Mucosa of descending colon (tissue), 3 donors: Measurements from ENCODE around the gene KLRC1. TPM values are rescaled to one million over a fixed set of nuclear protein-coding genes. Genes with fewer than 3 reads are reported as not detected.

Source experiments
- ATAC-seq: fragments of 200-7000 bp; cut with Tn5 transposase; one replicate; pipeline ENCODE4 v1.9.1; 2020; ENCODE audit warnings: mild to moderate bottlenecking, moderate library complexity
- DNase-seq, 3 donors: peaks; one replicate each; pipeline ENCODE4 v3.0.0-alpha.2; 2020
- H3K36me3 ChIP-seq: fragments of 200-600 bp; one replicate; pipeline ENCODE4 v1.8.0; 2021; ENCODE audit warnings: low read depth, mild to moderate bottlenecking
- H3K4me1 ChIP-seq: fragments of 200-600 bp; one replicate; pipeline ENCODE4 v1.8.0; 2021; ENCODE audit warnings: low read depth, mild to moderate bottlenecking
- H3K4me3 ChIP-seq: fragments of 200-600 bp; one replicate; pipeline ENCODE4 v1.8.0; 2021; ENCODE audit warnings: mild to moderate bottlenecking
- H3K9me3 ChIP-seq: fragments of 200-600 bp; one replicate; pipeline ENCODE4 v1.8.0; 2021; ENCODE audit warnings: mild to moderate bottlenecking
- intact Hi-C, 2 donors: fragments of 100-400 bp; cut with DNase I in 1 of 2; cut with micrococcal nuclease in 1 of 2; formaldehyde crosslinking; loops; one replicate each; pipeline versions ENCODE4 v1.11.0 to v1.11.1; 2022; cut with DNase I, micrococcal nuclease
- total RNA-seq, 3 donors: library from RNA; stranded (reverse); fragmentation: NEBNext Ultra II Directional in 2 of 3; extraction: Animal tissue kit (Norgen Biotek cat#: 25700) in 2 of 3; gene quantifications; one replicate each; pipeline versions ENCODE4 v1.2.1 to v1.2.4, GENCODE V29; 2021 to 2023
- TF ChIP-seq, protein P1 (sequence below): fragments of 200-600 bp; IDR thresholded peaks from one replicate; pipeline ENCODE4 v1.8.0; 2022; ENCODE audit warnings: antibody characterized with exemption, mild to moderate bottlenecking
- donor health status: DM: no; HTN: no; CAD: no; lungs with moderate emphysema.
- donor health status: DM: no; HTN: no; CAD: no.
- donor health status: DM: no; HTN: yes; CAD: no.

Gene KLRC1
- total RNA-seq, 3 donors from 2014 or later = 1.2 to 3.6 (median 1.9) TPM

DNA sequence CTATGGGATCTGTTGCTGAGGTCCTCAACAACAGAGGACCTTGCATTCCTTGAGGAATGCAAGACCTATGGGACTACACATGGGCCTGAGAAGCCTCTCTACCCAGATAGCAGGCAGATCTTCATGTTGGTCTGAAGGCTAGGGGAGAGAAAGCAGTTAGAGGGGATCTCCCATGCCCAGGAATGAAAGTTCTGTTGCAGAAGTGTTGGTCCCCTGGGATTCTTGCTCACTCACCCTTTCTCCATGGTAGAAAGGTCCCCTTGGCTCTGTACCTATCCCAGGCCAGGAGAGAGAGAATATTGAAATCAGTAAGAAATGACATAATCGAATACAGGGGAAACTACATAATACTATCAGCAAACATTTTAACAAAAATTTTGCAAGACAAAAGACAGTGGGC lies 16.5 kb upstream of the KLRC1 start:
- TF ChIP-seq, protein P1, sequence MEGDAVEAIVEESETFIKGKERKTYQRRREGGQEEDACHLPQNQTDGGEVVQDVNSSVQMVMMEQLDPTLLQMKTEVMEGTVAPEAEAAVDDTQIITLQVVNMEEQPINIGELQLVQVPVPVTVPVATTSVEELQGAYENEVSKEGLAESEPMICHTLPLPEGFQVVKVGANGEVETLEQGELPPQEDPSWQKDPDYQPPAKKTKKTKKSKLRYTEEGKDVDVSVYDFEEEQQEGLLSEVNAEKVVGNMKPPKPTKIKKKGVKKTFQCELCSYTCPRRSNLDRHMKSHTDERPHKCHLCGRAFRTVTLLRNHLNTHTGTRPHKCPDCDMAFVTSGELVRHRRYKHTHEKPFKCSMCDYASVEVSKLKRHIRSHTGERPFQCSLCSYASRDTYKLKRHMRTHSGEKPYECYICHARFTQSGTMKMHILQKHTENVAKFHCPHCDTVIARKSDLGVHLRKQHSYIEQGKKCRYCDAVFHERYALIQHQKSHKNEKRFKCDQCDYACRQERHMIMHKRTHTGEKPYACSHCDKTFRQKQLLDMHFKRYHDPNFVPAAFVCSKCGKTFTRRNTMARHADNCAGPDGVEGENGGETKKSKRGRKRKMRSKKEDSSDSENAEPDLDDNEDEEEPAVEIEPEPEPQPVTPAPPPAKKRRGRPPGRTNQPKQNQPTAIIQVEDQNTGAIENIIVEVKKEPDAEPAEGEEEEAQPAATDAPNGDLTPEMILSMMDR = no peak
- DNase-seq (no peak), ATAC-seq (no peak)
- H3K36me3 ChIP-seq = no peaks in the 10 kb centered on the region
- intact Hi-C loops = no loop called here
- H3K9me3 ChIP-seq = no peaks in the 10 kb centered on the region
- no peak overlapping the region for H3K4me3 ChIP-seq
- H3K4me1 ChIP-seq = no peaks in the 10 kb centered on the region

DNA sequence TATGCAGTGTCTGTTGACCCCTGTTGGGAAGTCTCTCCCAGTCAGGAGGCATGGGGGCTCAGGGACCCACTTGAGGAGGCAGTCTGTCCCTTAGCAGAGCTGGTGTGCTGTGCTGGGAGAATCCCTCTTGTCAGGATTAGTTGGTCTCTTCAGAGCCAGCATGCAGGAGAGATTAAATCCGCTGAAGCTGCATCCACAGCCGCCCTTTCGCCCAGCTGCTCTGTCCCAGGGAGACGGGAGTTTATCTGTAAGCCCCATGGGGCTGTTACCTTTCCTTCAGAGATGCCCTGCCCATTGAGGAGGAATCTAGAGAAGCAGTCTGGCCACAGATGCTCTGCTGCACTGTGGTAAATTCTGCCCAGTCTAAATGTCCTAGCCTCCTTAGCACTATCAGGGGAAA lies 13.1 kb upstream of the KLRC1 start:
- ATAC-seq = no peak
- Histone ChIP-seq H3K9me3 (no peaks in the 10 kb centered on the region), H3K4me3 (no peak overlapping the region), H3K36me3 (no peaks in the 10 kb centered on the region), H3K4me1 (no peaks in the 10 kb centered on the region)
- DNase-seq = no peak
- TF ChIP-seq, protein P1 = no peak
- intact Hi-C loops = no loop called here

DNA sequence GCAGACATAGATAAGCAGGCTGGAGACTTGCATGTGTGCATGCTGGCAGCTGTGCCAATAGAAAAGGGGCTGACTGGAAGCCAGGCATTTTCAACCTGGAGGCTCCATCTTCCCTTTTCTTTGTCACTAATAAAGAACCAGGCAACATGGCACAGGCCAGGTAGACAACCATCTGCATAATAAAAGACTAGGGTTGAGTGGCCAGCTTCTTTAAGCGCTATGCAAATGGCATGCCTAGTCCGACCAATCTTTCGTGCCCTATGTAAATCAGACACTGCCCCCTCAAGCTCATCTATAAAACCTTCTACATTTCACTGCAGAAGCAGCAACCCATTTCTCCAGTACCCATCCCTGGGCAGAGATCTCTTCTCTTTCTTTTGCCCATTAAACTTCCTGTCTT lies 4.6 kb upstream of the KLRC1 start:
- peaks cover 12% of the 10 kb centered on the region for H3K9me3 ChIP-seq
- no peak overlapping the region for H3K4me3 ChIP-seq
- TF ChIP-seq, protein P1 = no peak
- no peaks in the 10 kb centered on the region for H3K36me3 ChIP-seq
- intact Hi-C loops = no loop called here
- peaks cover 5% of the 10 kb centered on the region for H3K4me1 ChIP-seq
- no peak for DNase-seq
- ATAC-seq = no peak

DNA sequence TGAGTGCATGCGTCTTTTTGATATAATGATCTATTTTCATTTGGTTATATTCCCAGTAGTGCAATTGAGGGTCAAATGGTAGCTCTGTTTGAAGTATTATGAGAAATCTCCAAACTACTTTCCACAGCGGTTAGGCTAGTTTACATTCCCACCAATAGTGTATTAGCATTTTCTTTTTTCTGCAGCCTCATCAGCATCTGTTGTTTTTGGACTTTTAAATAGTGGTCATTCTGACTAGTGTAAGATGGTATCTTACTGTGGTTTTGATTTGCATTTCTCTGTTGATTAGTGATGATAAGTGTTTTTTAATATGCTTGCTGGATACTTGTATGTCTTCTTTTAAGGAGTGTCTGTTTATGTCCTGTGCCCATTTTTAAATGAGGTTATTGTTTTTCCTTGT lies 3.7 kb upstream of the KLRC1 start:
- TF ChIP-seq, protein P1 = no peak
- H3K4me3 ChIP-seq = no peak overlapping the region
- DNase-seq (no peak), ATAC-seq (no peak)
- intact Hi-C loops = no loop called here
- H3K36me3 ChIP-seq = no peaks in the 10 kb centered on the region
- H3K4me1 ChIP-seq = peaks cover 5% of the 10 kb centered on the region
- peaks cover 12% of the 10 kb centered on the region for H3K9me3 ChIP-seq

DNA sequence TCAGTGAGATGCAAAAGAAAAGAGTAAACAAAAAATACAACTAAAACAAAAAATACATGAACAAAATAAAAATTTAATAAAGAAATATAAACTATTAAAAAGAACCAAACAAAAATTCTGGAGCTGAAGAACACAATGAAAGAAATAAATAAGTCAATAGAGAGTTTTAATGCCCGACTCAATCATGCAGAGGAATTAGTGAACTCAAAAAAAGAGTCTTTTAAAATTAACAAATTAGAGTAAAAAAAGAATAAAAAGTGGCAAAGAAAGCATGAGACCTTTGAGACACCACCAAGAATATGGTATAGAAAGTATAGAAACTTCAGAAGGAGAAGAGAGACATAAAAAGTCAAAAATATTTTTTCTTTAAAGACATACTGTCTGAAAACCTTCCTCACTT lies 2.6 kb upstream of the KLRC1 start:
- H3K9me3 ChIP-seq = peaks cover 12% of the 10 kb centered on the region
- no peak overlapping the region for H3K4me3 ChIP-seq
- DNase-seq (no peak), ATAC-seq (no peak)
- TF ChIP-seq, protein P1 = no peak
- intact Hi-C loops = no loop called here
- H3K4me1 ChIP-seq = peaks cover 5% of the 10 kb centered on the region
- no peaks in the 10 kb centered on the region for H3K36me3 ChIP-seq

DNA sequence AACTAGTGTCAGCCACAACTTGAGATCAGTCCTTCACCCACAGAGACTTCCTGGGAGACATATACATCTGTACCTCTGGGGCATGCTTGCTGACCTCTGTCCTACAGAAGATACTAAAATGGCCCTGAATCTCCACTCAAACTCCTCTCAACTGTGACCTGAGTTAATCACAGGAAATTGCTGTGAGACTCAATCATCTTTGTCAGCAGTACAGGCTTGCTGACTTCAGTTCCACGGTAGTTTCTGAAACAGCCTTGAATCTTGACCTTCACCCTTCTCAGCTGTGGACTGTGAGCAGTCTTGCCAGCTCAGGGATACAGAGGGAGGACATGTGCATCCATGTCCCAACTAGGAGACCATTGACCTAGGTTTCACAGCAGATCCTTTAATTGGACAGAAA lies 1.4 kb upstream of the KLRC1 start:
- H3K4me1 ChIP-seq = peaks cover 5% of the 10 kb centered on the region
- H3K4me3 ChIP-seq = no peak overlapping the region
- no peak for DNase-seq
- ATAC-seq = peak; percentile 9
- H3K9me3 ChIP-seq = peaks cover 12% of the 10 kb centered on the region
- TF ChIP-seq, protein P1 = no peak
- intact Hi-C loops = no loop called here
- H3K36me3 ChIP-seq = no peaks in the 10 kb centered on the region
